CD4-positive, alpha-beta T cell (primary cell): ENCODE measurements around the gene SOWAHA. TPM values are rescaled to one million over a fixed set of nuclear protein-coding genes. Genes with fewer than 3 reads are reported as not detected.
"Not testable (repeated sequence)": the region's sequence is repeated elsewhere in the genome, so short reads cannot be mapped to it uniquely, and the experiment has no call there.

ENCODE experiments used
- ATAC-seq: fragments of 200-7000 bp; cut with Tn5 transposase; one replicate; pipeline ENCODE4 v1.10.0; 2022; ENCODE audit warnings: mild to moderate bottlenecking; ENCODE audit not compliant: poor library complexity
- CTCF ChIA-PET: fragments of 350-600 bp; sonication (Branson Sonifier 250); formaldehyde crosslinking; loops from one replicate; lab custom pipeline; 2021; ENCODE audit warnings: antibody characterized with exemption, inconsistent platforms; lab: Charles Lee
- POLR2A ChIA-PET: fragments of 350-600 bp; sonication (Branson Sonifier 250); formaldehyde crosslinking; loops from one replicate; lab custom pipeline; 2021; ENCODE audit warnings: antibody characterized with exemption, inconsistent platforms; lab: Charles Lee
- DNase-seq, 14 experiments: peaks; one replicate each; pipeline ENCODE4 v3.0.0-alpha.2; 2013 to 2020; ENCODE audit warnings: mixed read lengths in 2 of 14
- H3K27ac ChIP-seq, 2 donors: one replicate each; pipeline versions ENCODE4 v1.5.1 to v1.7.0; 2013; ENCODE audit warnings: low read length in 2 of 2, low read depth in 1 of 2, mild to moderate bottlenecking in 1 of 2
- H3K27me3 ChIP-seq, 2 experiments: 1 replicate in 1 of 2; 2 replicates in 1 of 2; pipeline versions ENCODE4 v1.6.1 to v1.7.0; 2013; ENCODE audit warnings: low read length in 2 of 2, control low read depth in 1 of 2, mild to moderate bottlenecking in 1 of 2, moderate library complexity in 1 of 2; ENCODE audit not compliant: insufficient read depth in 2 of 2, control insufficient read depth in 1 of 2
- H3K36me3 ChIP-seq: one replicate; pipeline ENCODE4 v1.6.1; 2013; ENCODE audit warnings: low read length, control low read depth; ENCODE audit not compliant: insufficient read depth
- H3K4me1 ChIP-seq: one replicate; pipeline ENCODE4 v1.6.1; 2013; ENCODE audit warnings: low read length, control low read depth; ENCODE audit not compliant: insufficient read depth
- H3K4me3 ChIP-seq: one replicate; pipeline ENCODE4 v1.5.1; 2013; ENCODE audit warnings: mild to moderate bottlenecking, low read length, moderate library complexity
- H3K9me3 ChIP-seq, 2 experiments: 1 replicate in 1 of 2; 2 replicates in 1 of 2; pipeline versions ENCODE4 v1.6.1 to v1.7.0; 2013; ENCODE audit warnings: low read length in 2 of 2, mild to moderate bottlenecking in 2 of 2, control low read depth in 1 of 2, moderate library complexity in 1 of 2; ENCODE audit not compliant: control insufficient read depth in 1 of 2, insufficient read depth in 1 of 2
- H3K27ac Mint-ChIP-seq: one replicate; pipeline ENCODE4 v1.8.0; 2020; ENCODE audit warnings: mixed read lengths
- H3K27me3 Mint-ChIP-seq: one replicate; pipeline ENCODE4 v1.8.0; 2021; ENCODE audit warnings: mixed read lengths
- H3K36me3 Mint-ChIP-seq: one replicate; pipeline ENCODE4 v1.8.0; 2021; ENCODE audit warnings: low read depth, mixed read lengths
- H3K4me1 Mint-ChIP-seq: one replicate; pipeline ENCODE4 v1.8.0; 2021; ENCODE audit warnings: low read depth, mixed read lengths
- H3K4me3 Mint-ChIP-seq: one replicate; pipeline ENCODE4 v1.8.0; 2020; ENCODE audit warnings: mild to moderate bottlenecking, mixed read lengths
- H3K9me3 Mint-ChIP-seq: one replicate; pipeline ENCODE4 v1.8.0; 2020; ENCODE audit warnings: mixed read lengths
- intact Hi-C, 2 experiments: fragments of 100-400 bp; cut with DNase I in 1 of 2; cut with micrococcal nuclease in 1 of 2; formaldehyde crosslinking; loops; one replicate each; pipeline versions ENCODE4 v1.15.1 to v1.9.0; 2023 to 2025; cut with DNase I, micrococcal nuclease
- total RNA-seq, 174 experiments: library from RNA in 2 of 174; stranded (reverse) in 2 of 174; gene quantifications; one replicate each; pipeline ENCODE4 v1.2.3 and lab custom pipeline; 2021 to 2026
- TF ChIP-seq, protein P1 (sequence below): fragments of 200-600 bp; IDR thresholded peaks from one replicate; pipeline ENCODE4 v1.8.0; 2022; ENCODE audit warnings: antibody characterized with exemption, mild to moderate bottlenecking

The SOWAHA gene
- total RNA-seq, 2 experiments from 2014 or later: not detected

GRCh38 chr5:132853790-132854189 is 40.7 kb downstream of the SOWAHA start:
- H3K4me3 ChIP-seq: no peak overlapping the region
- ATAC-seq (no peak), DNase-seq (no peak)
- no peaks in the 10 kb centered on the region for H3K36me3 Mint-ChIP-seq
- H3K4me3 Mint-ChIP-seq: no peak overlapping the region
- ChIA-PET CTCF (interaction anchor here (1.1 to 1.4 kb wide), 2 partner anchors 9 to 34 kb away, joined by 3 to 4 read pairs; no protein-coding TSS in a partner anchor), POLR2A (no interaction called here)
- no peak overlapping the region for H3K27ac Mint-ChIP-seq
- no peak overlapping the region for H3K27ac ChIP-seq
- peaks cover 9% of the 10 kb centered on the region for H3K27me3 Mint-ChIP-seq
- no peaks in the 10 kb centered on the region for H3K9me3 ChIP-seq
- intact Hi-C loops: no loop called here
- no peaks in the 10 kb centered on the region for H3K27me3 ChIP-seq
- no peaks in the 10 kb centered on the region for H3K4me1 Mint-ChIP-seq
- TF ChIP-seq, protein P1, sequence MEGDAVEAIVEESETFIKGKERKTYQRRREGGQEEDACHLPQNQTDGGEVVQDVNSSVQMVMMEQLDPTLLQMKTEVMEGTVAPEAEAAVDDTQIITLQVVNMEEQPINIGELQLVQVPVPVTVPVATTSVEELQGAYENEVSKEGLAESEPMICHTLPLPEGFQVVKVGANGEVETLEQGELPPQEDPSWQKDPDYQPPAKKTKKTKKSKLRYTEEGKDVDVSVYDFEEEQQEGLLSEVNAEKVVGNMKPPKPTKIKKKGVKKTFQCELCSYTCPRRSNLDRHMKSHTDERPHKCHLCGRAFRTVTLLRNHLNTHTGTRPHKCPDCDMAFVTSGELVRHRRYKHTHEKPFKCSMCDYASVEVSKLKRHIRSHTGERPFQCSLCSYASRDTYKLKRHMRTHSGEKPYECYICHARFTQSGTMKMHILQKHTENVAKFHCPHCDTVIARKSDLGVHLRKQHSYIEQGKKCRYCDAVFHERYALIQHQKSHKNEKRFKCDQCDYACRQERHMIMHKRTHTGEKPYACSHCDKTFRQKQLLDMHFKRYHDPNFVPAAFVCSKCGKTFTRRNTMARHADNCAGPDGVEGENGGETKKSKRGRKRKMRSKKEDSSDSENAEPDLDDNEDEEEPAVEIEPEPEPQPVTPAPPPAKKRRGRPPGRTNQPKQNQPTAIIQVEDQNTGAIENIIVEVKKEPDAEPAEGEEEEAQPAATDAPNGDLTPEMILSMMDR: no peak
- no peaks in the 10 kb centered on the region for H3K36me3 ChIP-seq
- no peaks in the 10 kb centered on the region for H3K9me3 Mint-ChIP-seq
- H3K4me1 ChIP-seq: no peaks in the 10 kb centered on the region

GRCh38 chr5:132854301-132854700 is 41.2 kb downstream of the SOWAHA start:
- Histone ChIP-seq H3K4me3 (no peak overlapping the region), H3K27ac (no peak overlapping the region), H3K9me3 (no peaks in the 10 kb centered on the region), H3K36me3 (no peaks in the 10 kb centered on the region), H3K27me3 (no peaks in the 10 kb centered on the region), H3K4me1 (no peaks in the 10 kb centered on the region)
- ChIA-PET CTCF (interaction anchor here (1.4 kb wide), 1 partner anchor 9 kb away, joined by 4 read pairs; no protein-coding TSS in a partner anchor), POLR2A (no interaction called here)
- H3K9me3 Mint-ChIP-seq: no peaks in the 10 kb centered on the region
- ATAC-seq: no peak
- no peak overlapping the region for H3K4me3 Mint-ChIP-seq
- no peaks in the 10 kb centered on the region for H3K36me3 Mint-ChIP-seq
- no peak for DNase-seq
- intact Hi-C loops: no loop called here
- peaks cover 9% of the 10 kb centered on the region for H3K27me3 Mint-ChIP-seq
- H3K4me1 Mint-ChIP-seq: no peaks in the 10 kb centered on the region
- TF ChIP-seq, protein P1: no peak
- no peak overlapping the region for H3K27ac Mint-ChIP-seq

DNA sequence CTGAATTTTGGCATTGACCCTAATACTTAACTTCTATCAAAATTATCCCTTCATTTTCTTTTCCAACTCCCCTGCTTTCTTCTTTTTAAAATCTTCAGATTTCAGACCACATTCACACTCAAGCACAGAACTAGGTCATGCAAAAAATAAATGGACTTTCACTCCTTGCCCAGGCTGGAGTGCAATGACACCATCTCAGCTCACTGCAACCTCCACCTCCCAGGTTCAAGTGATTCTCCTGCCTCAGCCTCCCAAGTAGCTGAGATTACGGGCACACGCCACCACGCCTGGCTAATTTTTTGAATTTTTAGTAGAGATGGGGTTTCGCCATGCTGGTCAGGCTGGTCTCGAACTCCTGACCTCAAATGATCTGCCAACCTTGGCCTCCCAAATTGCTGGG is 41.9 kb downstream of the SOWAHA start:
- H3K27me3 Mint-ChIP-seq, H3K27me3 ChIP-seq, H3K36me3 ChIP-seq, H3K9me3 Mint-ChIP-seq, H3K4me3 Mint-ChIP-seq, H3K4me1 ChIP-seq, H3K27ac ChIP-seq, DNase-seq, H3K27ac Mint-ChIP-seq, H3K9me3 ChIP-seq, POLR2A ChIA-PET, intact Hi-C loops, H3K36me3 Mint-ChIP-seq, H3K4me3 ChIP-seq, CTCF ChIA-PET, ATAC-seq, H3K4me1 Mint-ChIP-seq: not testable (repeated sequence)

GRCh38 chr5:132856011-132856410 is 42.9 kb downstream of the SOWAHA start:
- ATAC-seq (no peak), DNase-seq (no peak)
- H3K9me3 ChIP-seq: no peaks in the 10 kb centered on the region
- H3K4me3 ChIP-seq: no peak overlapping the region
- no peaks in the 10 kb centered on the region for H3K36me3 ChIP-seq
- Mint-ChIP-seq H3K9me3 (no peaks in the 10 kb centered on the region), H3K27ac (no peak overlapping the region), H3K27me3 (peaks cover 9% of the 10 kb centered on the region), H3K4me1 (no peaks in the 10 kb centered on the region), H3K4me3 (no peak overlapping the region), H3K36me3 (no peaks in the 10 kb centered on the region)
- H3K4me1 ChIP-seq: no peaks in the 10 kb centered on the region
- ChIA-PET POLR2A (interaction anchor here (0.7 to 1.5 kb wide), 2 partner anchors 10 to 23 kb away, joined by 3 to 4 read pairs; partner anchors contain the start of genes GDF9 and UQCRQ), CTCF (no interaction called here)
- no peak overlapping the region for H3K27ac ChIP-seq
- intact Hi-C loops: no loop called here
- TF ChIP-seq, protein P1: no peak
- H3K27me3 ChIP-seq: no peaks in the 10 kb centered on the region
